HCT116 (cell line): ENCODE measurements around the gene HSD17B12.

ENCODE experiments used
- CBX3 ChIP-seq: IDR thresholded peaks from 2 replicates; pipeline ENCODE4 v1.6.1; 2012; ENCODE audit warnings: low read depth
- CEBPB ChIP-seq: IDR thresholded peaks from 2 replicates; pipeline ENCODE4 v1.6.1; 2012; ENCODE audit warnings: low read depth
- CTCF ChIP-seq, 3 experiments: fragments of 200-600 bp in 1 of 3; sonication (generic) in 1 of 3; IDR thresholded peaks in 2 of 3; conservative IDR thresholded peaks in 1 of 3; 2 replicates each; pipeline ENCODE4 v1.5.1; 2012 to 2017; ENCODE audit warnings: low read depth in 2 of 3, low read length in 2 of 3, antibody characterized with exemption in 1 of 3, borderline replicate concordance in 1 of 3, control low read depth in 1 of 3, mild to moderate bottlenecking in 1 of 3, mixed read lengths in 1 of 3, mixed run types in 1 of 3, moderate library complexity in 1 of 3; ENCODE audit not compliant: insufficient read depth in 1 of 3
- MAX ChIP-seq: IDR thresholded peaks from 2 replicates; pipeline ENCODE4 v1.6.1; 2012
- POLR2AphosphoS5 ChIP-seq: IDR thresholded peaks from 2 replicates; pipeline ENCODE4 v1.6.1; 2011; ENCODE audit warnings: mild to moderate bottlenecking, low read depth, low read length, moderate library complexity
- RAD21 ChIP-seq: IDR thresholded peaks from 2 replicates; pipeline ENCODE4 v1.6.1; 2012; ENCODE audit warnings: low read depth, mild to moderate bottlenecking
- SIN3A ChIP-seq: IDR thresholded peaks from 2 replicates; pipeline ENCODE4 v1.6.1; 2012; ENCODE audit warnings: low read depth

- TF ChIP-seq MAX (no peak), CTCF (IDR thresholded peaks at IDR 0.05 in 2 of 3, conservative IDR thresholded peaks at IDR 0.05 in 1 of 3; ENCODE audit: borderline replicate concordance in 1 of 3, insufficient read depth in 1 of 3, low read depth in 2 of 3, low read length in 2 of 3) (no peak), CEBPB (no peak), CBX3 (no peak), POLR2AphosphoS5 (no peak), RAD21 (no peak), SIN3A (no peak)
These were observed 6.0 kb upstream of the HSD17B12 start for GRCh38 chr11:43674560-43674959.
